ENCODE measurements around the gene FAS. TPM values are rescaled to one million over a fixed set of nuclear protein-coding genes. Genes with fewer than 3 reads are reported as not detected.

FAS gene
- total and polyA plus RNA-seq, 2 donors (not counting 1 experiment from before 2014, with no cell fraction given): 11.5 to 12.4 TPM

GRCh38 chr10:88963318-88963717 is 27.3 kb upstream of the FAS start:
- TF ChIP-seq, protein P1, sequence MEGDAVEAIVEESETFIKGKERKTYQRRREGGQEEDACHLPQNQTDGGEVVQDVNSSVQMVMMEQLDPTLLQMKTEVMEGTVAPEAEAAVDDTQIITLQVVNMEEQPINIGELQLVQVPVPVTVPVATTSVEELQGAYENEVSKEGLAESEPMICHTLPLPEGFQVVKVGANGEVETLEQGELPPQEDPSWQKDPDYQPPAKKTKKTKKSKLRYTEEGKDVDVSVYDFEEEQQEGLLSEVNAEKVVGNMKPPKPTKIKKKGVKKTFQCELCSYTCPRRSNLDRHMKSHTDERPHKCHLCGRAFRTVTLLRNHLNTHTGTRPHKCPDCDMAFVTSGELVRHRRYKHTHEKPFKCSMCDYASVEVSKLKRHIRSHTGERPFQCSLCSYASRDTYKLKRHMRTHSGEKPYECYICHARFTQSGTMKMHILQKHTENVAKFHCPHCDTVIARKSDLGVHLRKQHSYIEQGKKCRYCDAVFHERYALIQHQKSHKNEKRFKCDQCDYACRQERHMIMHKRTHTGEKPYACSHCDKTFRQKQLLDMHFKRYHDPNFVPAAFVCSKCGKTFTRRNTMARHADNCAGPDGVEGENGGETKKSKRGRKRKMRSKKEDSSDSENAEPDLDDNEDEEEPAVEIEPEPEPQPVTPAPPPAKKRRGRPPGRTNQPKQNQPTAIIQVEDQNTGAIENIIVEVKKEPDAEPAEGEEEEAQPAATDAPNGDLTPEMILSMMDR (IDR thresholded peaks at IDR 0.05): no peak
- no peak for TF ChIP-seq EZH2 (IDR thresholded peaks at IDR 0.05; ENCODE audit: borderline replicate concordance, insufficient read depth, low read depth, low read length, poor library complexity, severe bottlenecking)
- intact Hi-C loops (cut with micrococcal nuclease): no loop called here
- Histone ChIP-seq H3K9ac (ENCODE audit: low read length) (no peak overlapping the region), H3K9me3 (ENCODE audit: control extremely low read depth in 1 of 3, control insufficient read depth in 2 of 3, insufficient read depth in 1 of 3, low read length in 2 of 3) (no peaks in the 10 kb centered on the region), H2AFZ (ENCODE audit: insufficient read depth, low read depth, low read length, poor library complexity, severe bottlenecking) (no peak overlapping the region), H4K20me1 (ENCODE audit: control insufficient read depth, insufficient read depth, low read length, poor library complexity, severe bottlenecking) (no peaks in the 10 kb centered on the region), H3K4me2 (replicated peaks; ENCODE audit: low read depth, low read length, poor library complexity, severe bottlenecking) (no peak overlapping the region), H3K27me3 (replicated peaks in 1 of 4; ENCODE audit: control extremely low read depth in 1 of 4, control insufficient read depth in 3 of 4, insufficient read depth in 4 of 4, low read length in 3 of 4) (no peaks in the 10 kb centered on the region), H3K27ac (ENCODE audit: low read length in 2 of 2) (no peak overlapping the region), H3K4me1 (ENCODE audit: control insufficient read depth in 2 of 2, insufficient read depth in 2 of 2, low read length in 2 of 2) (no peaks in the 10 kb centered on the region), H3K36me3 (replicated peaks in 1 of 2; ENCODE audit: control extremely low read depth in 1 of 2, control insufficient read depth in 1 of 2, extremely low read depth in 1 of 2, insufficient read depth in 2 of 2, low read length in 1 of 2) (no peaks in the 10 kb centered on the region), H3K4me3 (ENCODE audit: control extremely low read depth in 1 of 5, extremely low read depth in 1 of 5, insufficient read depth in 1 of 5, low read depth in 2 of 5, low read length in 4 of 5) (no peak overlapping the region), H3K79me2 (ENCODE audit: control insufficient read depth, insufficient read depth, low read length) (no peaks in the 10 kb centered on the region)
- ChIA-PET POLR2A (no interaction called here), CTCF (interaction anchor here (1.2 kb wide), 1 partner anchor 29 kb away, joined by 3 read pairs; no protein-coding TSS in a partner anchor)
- H3K4me1 Mint-ChIP-seq: no peaks in the 10 kb centered on the region
- ATAC-seq (ENCODE audit: low read depth) (no peak), DNase-seq (no peak)
- H3K27me3 Mint-ChIP-seq: no peaks in the 10 kb centered on the region
- no peak overlapping the region for H3K27ac Mint-ChIP-seq
- no peaks in the 10 kb centered on the region for H3K9me3 Mint-ChIP-seq (ENCODE audit: insufficient read depth)
- no peak overlapping the region for H3K4me3 Mint-ChIP-seq
- 100% methylated on average over 1 of the region's 2 CpGs for WGBS (ENCODE audit: insufficient coverage)

GRCh38 chr10:88964360-88964759 is 26.2 kb upstream of the FAS start:
- no peaks in the 10 kb centered on the region for H3K27me3 ChIP-seq (replicated peaks in 1 of 4; ENCODE audit: control extremely low read depth in 1 of 4, control insufficient read depth in 3 of 4, insufficient read depth in 4 of 4, low read length in 3 of 4)
- ChIA-PET CTCF (interaction anchor here (1.2 kb wide), 1 partner anchor 30 kb away, joined by 3 read pairs; no protein-coding TSS in a partner anchor), POLR2A (no interaction called here)
- TF ChIP-seq, protein P1 (IDR thresholded peaks at IDR 0.05): no peak
- TF ChIP-seq EZH2 (IDR thresholded peaks at IDR 0.05; ENCODE audit: borderline replicate concordance, insufficient read depth, low read depth, low read length, poor library complexity, severe bottlenecking): no peak
- H3K9me3 ChIP-seq (ENCODE audit: control extremely low read depth in 1 of 3, control insufficient read depth in 2 of 3, insufficient read depth in 1 of 3, low read length in 2 of 3): no peaks in the 10 kb centered on the region
- H3K79me2 ChIP-seq (ENCODE audit: control insufficient read depth, insufficient read depth, low read length): no peaks in the 10 kb centered on the region
- H4K20me1 ChIP-seq (ENCODE audit: control insufficient read depth, insufficient read depth, low read length, poor library complexity, severe bottlenecking): no peaks in the 10 kb centered on the region
- H3K36me3 ChIP-seq (replicated peaks in 1 of 2; ENCODE audit: control extremely low read depth in 1 of 2, control insufficient read depth in 1 of 2, extremely low read depth in 1 of 2, insufficient read depth in 2 of 2, low read length in 1 of 2): no peaks in the 10 kb centered on the region
- no peak overlapping the region for H3K4me3 ChIP-seq (ENCODE audit: control extremely low read depth in 1 of 5, extremely low read depth in 1 of 5, insufficient read depth in 1 of 5, low read depth in 2 of 5, low read length in 4 of 5)
- no peak overlapping the region for H3K27ac Mint-ChIP-seq
- H3K4me1 ChIP-seq (ENCODE audit: control insufficient read depth in 2 of 2, insufficient read depth in 2 of 2, low read length in 2 of 2): no peaks in the 10 kb centered on the region
- no peaks in the 10 kb centered on the region for H3K9me3 Mint-ChIP-seq (ENCODE audit: insufficient read depth)
- H3K4me1 Mint-ChIP-seq: no peaks in the 10 kb centered on the region
- no peak for ATAC-seq (ENCODE audit: low read depth)
- DNase-seq: no peak
- WGBS (ENCODE audit: insufficient coverage): no CpG with 5 or more reads among the region's 1 CpG
- H3K27me3 Mint-ChIP-seq: no peaks in the 10 kb centered on the region
- no peak overlapping the region for H3K27ac ChIP-seq (ENCODE audit: low read length in 2 of 2)
- no peak overlapping the region for H3K4me2 ChIP-seq (replicated peaks; ENCODE audit: low read depth, low read length, poor library complexity, severe bottlenecking)
- intact Hi-C loops (cut with micrococcal nuclease): no loop called here
- H3K9ac ChIP-seq (ENCODE audit: low read length): no peak overlapping the region
- H2AFZ ChIP-seq (ENCODE audit: insufficient read depth, low read depth, low read length, poor library complexity, severe bottlenecking): no peak overlapping the region
- H3K4me3 Mint-ChIP-seq: no peak overlapping the region

All from B cell (primary cell).